WTC11 (cell line): ENCODE data around the gene IQCF2. TPM values are rescaled to one million over a fixed set of nuclear protein-coding genes. Genes with fewer than 3 reads are reported as not detected.

Source experiments
- ATAC-seq: fragments of 200-7000 bp; cut with Tn5 transposase; 2 replicates; pipeline ENCODE4 v1.10.0; 2021; ENCODE audit warnings: mild to moderate bottlenecking, moderate library complexity
- CTCF ChIA-PET: fragments of 300-600 bp; sonication (Branson Sonifier 250); formaldehyde crosslinking; loops from one replicate; lab custom pipeline; 2021; ENCODE audit warnings: antibody characterized with exemption; lab: Charles Lee
- POLR2A ChIA-PET: fragments of 350-600 bp; sonication (Branson Sonifier 250); formaldehyde crosslinking; loops from one replicate; lab custom pipeline; 2021; ENCODE audit warnings: antibody characterized with exemption; lab: Charles Lee
- DNase-seq: peaks from one replicate; pipeline ENCODE4 v3.0.0; 2021; ENCODE audit warnings: low spot score
- H3K27ac Mint-ChIP-seq: 2 replicates; pipeline ENCODE4 v1.8.0; 2021; ENCODE audit warnings: mixed read lengths
- H3K27me3 Mint-ChIP-seq: 2 replicates; pipeline ENCODE4 v1.8.0; 2021; ENCODE audit warnings: low read depth, mild to moderate bottlenecking, moderate library complexity, mixed read lengths
- H3K36me3 Mint-ChIP-seq: 2 replicates; pipeline ENCODE4 v1.8.0; 2021; ENCODE audit warnings: mixed read lengths
- H3K4me1 Mint-ChIP-seq: 2 replicates; pipeline ENCODE4 v1.8.0; 2022; ENCODE audit warnings: mixed read lengths
- H3K4me3 Mint-ChIP-seq: 2 replicates; pipeline ENCODE4 v1.8.0; 2021; ENCODE audit warnings: mild to moderate bottlenecking, moderate library complexity, mixed read lengths
- H3K9me3 Mint-ChIP-seq: 2 replicates; pipeline ENCODE4 v1.8.0; 2021; ENCODE audit warnings: mixed read lengths
- ATF1 ChIP-seq: sonication (generic); formaldehyde crosslinking; IDR thresholded peaks from 2 replicates; pipeline ENCODE4 v1.8.1; 2023; ENCODE audit warnings: mild to moderate bottlenecking, moderate library complexity, missing genetic modification reagents
- CBFB ChIP-seq: sonication (generic); formaldehyde crosslinking; IDR thresholded peaks from 2 replicates; pipeline ENCODE4 v1.8.1; 2022; ENCODE audit warnings: mild to moderate bottlenecking, low read depth, missing genetic modification reagents
- ELF4 ChIP-seq: sonication (generic); formaldehyde crosslinking; IDR thresholded peaks from 2 replicates; pipeline ENCODE4 v1.8.1; 2022; ENCODE audit warnings: low read depth, mild to moderate bottlenecking, moderate library complexity, missing genetic modification reagents
- GABPB1 ChIP-seq: sonication (generic); formaldehyde crosslinking; IDR thresholded peaks from 2 replicates; pipeline ENCODE4 v1.8.1; 2023; ENCODE audit warnings: mild to moderate bottlenecking, missing genetic modification reagents
- RELA ChIP-seq: sonication (generic); formaldehyde crosslinking; IDR thresholded peaks from 2 replicates; pipeline ENCODE4 v1.8.1; 2022; ENCODE audit warnings: missing genetic modification reagents, mild to moderate bottlenecking, borderline replicate concordance
- SOX15 ChIP-seq: fragments of 250-450 bp; sonication (Bioruptor Pico); IDR thresholded peaks from 2 replicates; pipeline ENCODE4 v1.9.0; 2021; ENCODE audit warnings: mild to moderate bottlenecking
- TCF7 ChIP-seq: sonication (generic); formaldehyde crosslinking; IDR thresholded peaks from 2 replicates; pipeline ENCODE4 v1.8.0; 2022; ENCODE audit warnings: mild to moderate bottlenecking, low read depth, missing genetic modification reagents, moderate library complexity
- total RNA-seq: library from RNA; stranded (reverse); gene quantifications from 3 replicates; pipeline ENCODE4 v1.2.3, GENCODE V29; 2021
- TF ChIP-seq, protein P1 (sequence below): sonication (generic); formaldehyde crosslinking; IDR thresholded peaks from 2 replicates; pipeline ENCODE4 v1.8.0; 2022; ENCODE audit warnings: missing genetic modification reagents
- TF ChIP-seq, protein P2 (sequence below): sonication (generic); formaldehyde crosslinking; conservative IDR thresholded peaks from 2 replicates; pipeline ENCODE4 v1.8.1; 2023; ENCODE audit warnings: mild to moderate bottlenecking, low read depth, missing genetic modification reagents, moderate library complexity
- TF ChIP-seq, protein P3 (sequence below): sonication (generic); formaldehyde crosslinking; IDR thresholded peaks from 2 replicates; pipeline ENCODE4 v1.8.0; 2022; ENCODE audit warnings: mild to moderate bottlenecking, missing genetic modification reagents
- TF ChIP-seq, protein P4 (sequence below): fragments of 200-600 bp; IDR thresholded peaks from 2 replicates; pipeline ENCODE4 v1.8.0; 2022; ENCODE audit warnings: antibody characterized with exemption
- TF ChIP-seq, protein P5 (sequence below): sonication (generic); formaldehyde crosslinking; IDR thresholded peaks from 2 replicates; pipeline ENCODE4 v1.8.1; 2022; ENCODE audit warnings: mild to moderate bottlenecking, moderate library complexity, missing genetic modification reagents
- TF ChIP-seq, protein P6 (sequence below): sonication (generic); formaldehyde crosslinking; IDR thresholded peaks from 2 replicates; pipeline ENCODE4 v1.8.0; 2023; ENCODE audit warnings: missing genetic modification reagents
- TF ChIP-seq, protein P7 (sequence below): sonication (generic); formaldehyde crosslinking; IDR thresholded peaks from 2 replicates; pipeline ENCODE4 v1.8.0; 2022; ENCODE audit warnings: mild to moderate bottlenecking, missing genetic modification reagents
- TF ChIP-seq, protein P8 (sequence below): sonication (generic); formaldehyde crosslinking; IDR thresholded peaks from 2 replicates; pipeline ENCODE4 v1.8.1; 2023; ENCODE audit warnings: mild to moderate bottlenecking, moderate library complexity, missing genetic modification reagents
- TF ChIP-seq, protein P9 (sequence below): sonication (generic); formaldehyde crosslinking; IDR thresholded peaks from 2 replicates; pipeline ENCODE4 v1.8.1; 2022; ENCODE audit warnings: low read depth, missing genetic modification reagents, borderline replicate concordance
- TF ChIP-seq, protein P10 (sequence below): sonication (generic); formaldehyde crosslinking; IDR thresholded peaks from 2 replicates; pipeline ENCODE4 v1.8.1; 2023; ENCODE audit warnings: mild to moderate bottlenecking, missing genetic modification reagents

IQCF2 gene
- total RNA-seq, 1 experiment from 2014 or later: not detected

DNA sequence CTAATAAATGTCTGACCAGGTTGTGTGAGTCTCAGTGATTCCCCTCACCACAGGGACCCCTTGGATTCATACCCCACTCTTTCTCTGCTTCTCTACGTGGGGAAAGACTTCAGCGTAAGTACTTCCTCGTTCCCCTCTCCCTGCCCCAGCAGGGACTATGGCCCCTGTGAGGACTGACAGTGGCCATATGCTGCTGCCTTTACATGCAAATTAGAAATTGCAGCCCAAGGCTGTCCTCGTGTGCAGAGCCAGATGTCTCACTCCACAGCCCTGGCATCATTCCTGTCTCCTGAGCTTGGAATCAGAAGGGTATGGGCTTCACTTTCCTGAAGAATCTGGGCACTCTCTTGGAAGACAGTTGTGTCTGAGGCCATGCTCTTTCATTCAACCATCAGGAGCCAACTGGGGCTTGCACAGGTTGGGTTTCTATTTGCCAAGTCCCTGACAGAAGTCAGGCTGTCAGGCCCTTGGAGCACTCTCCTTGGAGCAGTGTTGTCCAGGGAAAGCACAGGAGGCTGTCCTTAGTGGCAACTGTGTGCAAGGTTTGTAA is 30.5 kb upstream of the IQCF2 start:
- H3K36me3 Mint-ChIP-seq: peaks cover 23% of the 10 kb centered on the region
- no peak for ATAC-seq
- H3K4me3 Mint-ChIP-seq: no peak overlapping the region
- H3K9me3 Mint-ChIP-seq: peaks cover 51% of the 10 kb centered on the region
- H3K4me1 Mint-ChIP-seq: peaks cover 3% of the 10 kb centered on the region; the same call in 1 of the 2 replicates
- ChIA-PET CTCF (no interaction called here), POLR2A (interaction anchor here (1.1 kb wide), 1 partner anchor 45 kb away, joined by 3 read pairs; no protein-coding TSS in a partner anchor)
- DNase-seq: no peak
- no peak overlapping the region for H3K27ac Mint-ChIP-seq
- H3K27me3 Mint-ChIP-seq: peaks cover 2% of the 10 kb centered on the region
- TF ChIP-seq, protein P1, sequence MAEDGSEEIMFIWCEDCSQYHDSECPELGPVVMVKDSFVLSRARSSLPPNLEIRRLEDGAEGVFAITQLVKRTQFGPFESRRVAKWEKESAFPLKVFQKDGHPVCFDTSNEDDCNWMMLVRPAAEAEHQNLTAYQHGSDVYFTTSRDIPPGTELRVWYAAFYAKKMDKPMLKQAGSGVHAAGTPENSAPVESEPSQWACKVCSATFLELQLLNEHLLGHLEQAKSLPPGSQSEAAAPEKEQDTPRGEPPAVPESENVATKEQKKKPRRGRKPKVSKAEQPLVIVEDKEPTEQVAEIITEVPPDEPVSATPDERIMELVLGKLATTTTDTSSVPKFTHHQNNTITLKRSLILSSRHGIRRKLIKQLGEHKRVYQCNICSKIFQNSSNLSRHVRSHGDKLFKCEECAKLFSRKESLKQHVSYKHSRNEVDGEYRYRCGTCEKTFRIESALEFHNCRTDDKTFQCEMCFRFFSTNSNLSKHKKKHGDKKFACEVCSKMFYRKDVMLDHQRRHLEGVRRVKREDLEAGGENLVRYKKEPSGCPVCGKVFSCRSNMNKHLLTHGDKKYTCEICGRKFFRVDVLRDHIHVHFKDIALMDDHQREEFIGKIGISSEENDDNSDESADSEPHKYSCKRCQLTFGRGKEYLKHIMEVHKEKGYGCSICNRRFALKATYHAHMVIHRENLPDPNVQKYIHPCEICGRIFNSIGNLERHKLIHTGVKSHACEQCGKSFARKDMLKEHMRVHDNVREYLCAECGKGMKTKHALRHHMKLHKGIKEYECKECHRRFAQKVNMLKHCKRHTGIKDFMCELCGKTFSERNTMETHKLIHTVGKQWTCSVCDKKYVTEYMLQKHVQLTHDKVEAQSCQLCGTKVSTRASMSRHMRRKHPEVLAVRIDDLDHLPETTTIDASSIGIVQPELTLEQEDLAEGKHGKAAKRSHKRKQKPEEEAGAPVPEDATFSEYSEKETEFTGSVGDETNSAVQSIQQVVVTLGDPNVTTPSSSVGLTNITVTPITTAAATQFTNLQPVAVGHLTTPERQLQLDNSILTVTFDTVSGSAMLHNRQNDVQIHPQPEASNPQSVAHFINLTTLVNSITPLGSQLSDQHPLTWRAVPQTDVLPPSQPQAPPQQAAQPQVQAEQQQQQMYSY (CRISPR knock-in tag): no peak
- TF ChIP-seq, protein P2, sequence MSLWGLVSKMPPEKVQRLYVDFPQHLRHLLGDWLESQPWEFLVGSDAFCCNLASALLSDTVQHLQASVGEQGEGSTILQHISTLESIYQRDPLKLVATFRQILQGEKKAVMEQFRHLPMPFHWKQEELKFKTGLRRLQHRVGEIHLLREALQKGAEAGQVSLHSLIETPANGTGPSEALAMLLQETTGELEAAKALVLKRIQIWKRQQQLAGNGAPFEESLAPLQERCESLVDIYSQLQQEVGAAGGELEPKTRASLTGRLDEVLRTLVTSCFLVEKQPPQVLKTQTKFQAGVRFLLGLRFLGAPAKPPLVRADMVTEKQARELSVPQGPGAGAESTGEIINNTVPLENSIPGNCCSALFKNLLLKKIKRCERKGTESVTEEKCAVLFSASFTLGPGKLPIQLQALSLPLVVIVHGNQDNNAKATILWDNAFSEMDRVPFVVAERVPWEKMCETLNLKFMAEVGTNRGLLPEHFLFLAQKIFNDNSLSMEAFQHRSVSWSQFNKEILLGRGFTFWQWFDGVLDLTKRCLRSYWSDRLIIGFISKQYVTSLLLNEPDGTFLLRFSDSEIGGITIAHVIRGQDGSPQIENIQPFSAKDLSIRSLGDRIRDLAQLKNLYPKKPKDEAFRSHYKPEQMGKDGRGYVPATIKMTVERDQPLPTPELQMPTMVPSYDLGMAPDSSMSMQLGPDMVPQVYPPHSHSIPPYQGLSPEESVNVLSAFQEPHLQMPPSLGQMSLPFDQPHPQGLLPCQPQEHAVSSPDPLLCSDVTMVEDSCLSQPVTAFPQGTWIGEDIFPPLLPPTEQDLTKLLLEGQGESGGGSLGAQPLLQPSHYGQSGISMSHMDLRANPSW (CRISPR knock-in tag): no peak
- TF ChIP-seq, protein P3, sequence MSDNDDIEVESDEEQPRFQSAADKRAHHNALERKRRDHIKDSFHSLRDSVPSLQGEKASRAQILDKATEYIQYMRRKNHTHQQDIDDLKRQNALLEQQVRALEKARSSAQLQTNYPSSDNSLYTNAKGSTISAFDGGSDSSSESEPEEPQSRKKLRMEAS (CRISPR knock-in tag): no peak
- TF ChIP-seq, protein P4, sequence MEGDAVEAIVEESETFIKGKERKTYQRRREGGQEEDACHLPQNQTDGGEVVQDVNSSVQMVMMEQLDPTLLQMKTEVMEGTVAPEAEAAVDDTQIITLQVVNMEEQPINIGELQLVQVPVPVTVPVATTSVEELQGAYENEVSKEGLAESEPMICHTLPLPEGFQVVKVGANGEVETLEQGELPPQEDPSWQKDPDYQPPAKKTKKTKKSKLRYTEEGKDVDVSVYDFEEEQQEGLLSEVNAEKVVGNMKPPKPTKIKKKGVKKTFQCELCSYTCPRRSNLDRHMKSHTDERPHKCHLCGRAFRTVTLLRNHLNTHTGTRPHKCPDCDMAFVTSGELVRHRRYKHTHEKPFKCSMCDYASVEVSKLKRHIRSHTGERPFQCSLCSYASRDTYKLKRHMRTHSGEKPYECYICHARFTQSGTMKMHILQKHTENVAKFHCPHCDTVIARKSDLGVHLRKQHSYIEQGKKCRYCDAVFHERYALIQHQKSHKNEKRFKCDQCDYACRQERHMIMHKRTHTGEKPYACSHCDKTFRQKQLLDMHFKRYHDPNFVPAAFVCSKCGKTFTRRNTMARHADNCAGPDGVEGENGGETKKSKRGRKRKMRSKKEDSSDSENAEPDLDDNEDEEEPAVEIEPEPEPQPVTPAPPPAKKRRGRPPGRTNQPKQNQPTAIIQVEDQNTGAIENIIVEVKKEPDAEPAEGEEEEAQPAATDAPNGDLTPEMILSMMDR: no peak

DNA sequence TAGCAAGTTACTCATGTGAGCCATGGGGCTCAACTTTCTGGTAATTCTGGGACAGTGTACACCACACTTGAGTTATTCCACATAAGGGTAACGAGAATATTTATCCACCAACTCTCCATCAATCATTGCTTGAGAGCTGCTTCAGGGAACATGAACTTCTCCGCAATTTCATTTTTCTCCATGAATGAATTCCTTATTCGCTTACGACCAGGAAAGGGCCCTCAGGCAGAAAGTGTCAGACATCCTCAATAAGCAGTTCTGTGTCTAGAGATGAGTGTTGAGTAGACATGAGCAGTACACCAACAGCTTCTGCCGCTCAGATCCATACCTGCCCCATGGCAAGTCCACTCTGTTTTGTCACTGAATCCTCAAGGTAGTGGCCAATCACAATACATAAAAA is 24.8 kb upstream of the IQCF2 start:
- no peak overlapping the region for H3K4me3 Mint-ChIP-seq
- no peak overlapping the region for H3K27ac Mint-ChIP-seq
- H3K9me3 Mint-ChIP-seq: peaks cover 24% of the 10 kb centered on the region
- ChIA-PET CTCF (interaction anchor here (2.2 kb wide), 1 partner anchor 17 kb away, joined by 9 read pairs; no protein-coding TSS in a partner anchor), POLR2A (no interaction called here)
- peaks cover 7% of the 10 kb centered on the region; the same call in 1 of the 2 replicates for H3K27me3 Mint-ChIP-seq
- H3K36me3 Mint-ChIP-seq: peaks cover 6% of the 10 kb centered on the region
- H3K4me1 Mint-ChIP-seq: no peaks in the 10 kb centered on the region
- DNase-seq (no peak), ATAC-seq (no peak)
- TF ChIP-seq ELF4 (no peak), TCF7 (CRISPR knock-in tag) (no peak), SOX15 (CRISPR knock-in tag) (no peak), CBFB (CRISPR knock-in tag) (no peak), ATF1 (no peak), GABPB1 (CRISPR knock-in tag) (no peak), RELA (CRISPR knock-in tag) (no peak)
- TF ChIP-seq, protein P5, sequence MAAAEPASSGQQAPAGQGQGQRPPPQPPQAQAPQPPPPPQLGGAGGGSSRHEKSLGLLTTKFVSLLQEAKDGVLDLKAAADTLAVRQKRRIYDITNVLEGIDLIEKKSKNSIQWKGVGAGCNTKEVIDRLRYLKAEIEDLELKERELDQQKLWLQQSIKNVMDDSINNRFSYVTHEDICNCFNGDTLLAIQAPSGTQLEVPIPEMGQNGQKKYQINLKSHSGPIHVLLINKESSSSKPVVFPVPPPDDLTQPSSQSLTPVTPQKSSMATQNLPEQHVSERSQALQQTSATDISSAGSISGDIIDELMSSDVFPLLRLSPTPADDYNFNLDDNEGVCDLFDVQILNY: no peak
- TF ChIP-seq, protein P6, sequence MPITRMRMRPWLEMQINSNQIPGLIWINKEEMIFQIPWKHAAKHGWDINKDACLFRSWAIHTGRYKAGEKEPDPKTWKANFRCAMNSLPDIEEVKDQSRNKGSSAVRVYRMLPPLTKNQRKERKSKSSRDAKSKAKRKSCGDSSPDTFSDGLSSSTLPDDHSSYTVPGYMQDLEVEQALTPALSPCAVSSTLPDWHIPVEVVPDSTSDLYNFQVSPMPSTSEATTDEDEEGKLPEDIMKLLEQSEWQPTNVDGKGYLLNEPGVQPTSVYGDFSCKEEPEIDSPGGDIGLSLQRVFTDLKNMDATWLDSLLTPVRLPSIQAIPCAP (CRISPR knock-in tag): no peak
- TF ChIP-seq, protein P7, sequence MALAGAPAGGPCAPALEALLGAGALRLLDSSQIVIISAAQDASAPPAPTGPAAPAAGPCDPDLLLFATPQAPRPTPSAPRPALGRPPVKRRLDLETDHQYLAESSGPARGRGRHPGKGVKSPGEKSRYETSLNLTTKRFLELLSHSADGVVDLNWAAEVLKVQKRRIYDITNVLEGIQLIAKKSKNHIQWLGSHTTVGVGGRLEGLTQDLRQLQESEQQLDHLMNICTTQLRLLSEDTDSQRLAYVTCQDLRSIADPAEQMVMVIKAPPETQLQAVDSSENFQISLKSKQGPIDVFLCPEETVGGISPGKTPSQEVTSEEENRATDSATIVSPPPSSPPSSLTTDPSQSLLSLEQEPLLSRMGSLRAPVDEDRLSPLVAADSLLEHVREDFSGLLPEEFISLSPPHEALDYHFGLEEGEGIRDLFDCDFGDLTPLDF (CRISPR knock-in tag): no peak
- TF ChIP-seq, protein P8, sequence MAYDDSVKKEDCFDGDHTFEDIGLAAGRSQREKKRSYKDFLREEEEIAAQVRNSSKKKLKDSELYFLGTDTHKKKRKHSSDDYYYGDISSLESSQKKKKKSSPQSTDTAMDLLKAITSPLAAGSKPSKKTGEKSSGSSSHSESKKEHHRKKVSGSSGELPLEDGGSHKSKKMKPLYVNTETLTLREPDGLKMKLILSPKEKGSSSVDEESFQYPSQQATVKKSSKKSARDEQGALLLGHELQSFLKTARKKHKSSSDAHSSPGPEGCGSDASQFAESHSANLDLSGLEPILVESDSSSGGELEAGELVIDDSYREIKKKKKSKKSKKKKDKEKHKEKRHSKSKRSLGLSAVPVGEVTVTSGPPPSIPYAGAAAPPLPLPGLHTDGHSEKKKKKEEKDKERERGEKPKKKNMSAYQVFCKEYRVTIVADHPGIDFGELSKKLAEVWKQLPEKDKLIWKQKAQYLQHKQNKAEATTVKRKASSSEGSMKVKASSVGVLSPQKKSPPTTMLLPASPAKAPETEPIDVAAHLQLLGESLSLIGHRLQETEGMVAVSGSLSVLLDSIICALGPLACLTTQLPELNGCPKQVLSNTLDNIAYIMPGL (CRISPR knock-in tag): no peak
- TF ChIP-seq, protein P9, sequence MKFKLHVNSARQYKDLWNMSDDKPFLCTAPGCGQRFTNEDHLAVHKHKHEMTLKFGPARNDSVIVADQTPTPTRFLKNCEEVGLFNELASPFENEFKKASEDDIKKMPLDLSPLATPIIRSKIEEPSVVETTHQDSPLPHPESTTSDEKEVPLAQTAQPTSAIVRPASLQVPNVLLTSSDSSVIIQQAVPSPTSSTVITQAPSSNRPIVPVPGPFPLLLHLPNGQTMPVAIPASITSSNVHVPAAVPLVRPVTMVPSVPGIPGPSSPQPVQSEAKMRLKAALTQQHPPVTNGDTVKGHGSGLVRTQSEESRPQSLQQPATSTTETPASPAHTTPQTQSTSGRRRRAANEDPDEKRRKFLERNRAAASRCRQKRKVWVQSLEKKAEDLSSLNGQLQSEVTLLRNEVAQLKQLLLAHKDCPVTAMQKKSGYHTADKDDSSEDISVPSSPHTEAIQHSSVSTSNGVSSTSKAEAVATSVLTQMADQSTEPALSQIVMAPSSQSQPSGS: no peak
- TF ChIP-seq, protein P10, sequence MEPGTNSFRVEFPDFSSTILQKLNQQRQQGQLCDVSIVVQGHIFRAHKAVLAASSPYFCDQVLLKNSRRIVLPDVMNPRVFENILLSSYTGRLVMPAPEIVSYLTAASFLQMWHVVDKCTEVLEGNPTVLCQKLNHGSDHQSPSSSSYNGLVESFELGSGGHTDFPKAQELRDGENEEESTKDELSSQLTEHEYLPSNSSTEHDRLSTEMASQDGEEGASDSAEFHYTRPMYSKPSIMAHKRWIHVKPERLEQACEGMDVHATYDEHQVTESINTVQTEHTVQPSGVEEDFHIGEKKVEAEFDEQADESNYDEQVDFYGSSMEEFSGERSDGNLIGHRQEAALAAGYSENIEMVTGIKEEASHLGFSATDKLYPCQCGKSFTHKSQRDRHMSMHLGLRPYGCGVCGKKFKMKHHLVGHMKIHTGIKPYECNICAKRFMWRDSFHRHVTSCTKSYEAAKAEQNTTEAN: no peak
